Activated T-helper 9 cell treated with anti-CD3 and anti-CD28 coated beads, Interleukin-2, amount 50 U/mL, for 16 hours (primary cell): ENCODE results near the gene MYMX.

Experiments used
- DNase-seq: peaks from one replicate; pipeline ENCODE4 v3.0.0-alpha.2; 2020; ENCODE audit warnings: low read depth

The MYMX gene

DNA sequence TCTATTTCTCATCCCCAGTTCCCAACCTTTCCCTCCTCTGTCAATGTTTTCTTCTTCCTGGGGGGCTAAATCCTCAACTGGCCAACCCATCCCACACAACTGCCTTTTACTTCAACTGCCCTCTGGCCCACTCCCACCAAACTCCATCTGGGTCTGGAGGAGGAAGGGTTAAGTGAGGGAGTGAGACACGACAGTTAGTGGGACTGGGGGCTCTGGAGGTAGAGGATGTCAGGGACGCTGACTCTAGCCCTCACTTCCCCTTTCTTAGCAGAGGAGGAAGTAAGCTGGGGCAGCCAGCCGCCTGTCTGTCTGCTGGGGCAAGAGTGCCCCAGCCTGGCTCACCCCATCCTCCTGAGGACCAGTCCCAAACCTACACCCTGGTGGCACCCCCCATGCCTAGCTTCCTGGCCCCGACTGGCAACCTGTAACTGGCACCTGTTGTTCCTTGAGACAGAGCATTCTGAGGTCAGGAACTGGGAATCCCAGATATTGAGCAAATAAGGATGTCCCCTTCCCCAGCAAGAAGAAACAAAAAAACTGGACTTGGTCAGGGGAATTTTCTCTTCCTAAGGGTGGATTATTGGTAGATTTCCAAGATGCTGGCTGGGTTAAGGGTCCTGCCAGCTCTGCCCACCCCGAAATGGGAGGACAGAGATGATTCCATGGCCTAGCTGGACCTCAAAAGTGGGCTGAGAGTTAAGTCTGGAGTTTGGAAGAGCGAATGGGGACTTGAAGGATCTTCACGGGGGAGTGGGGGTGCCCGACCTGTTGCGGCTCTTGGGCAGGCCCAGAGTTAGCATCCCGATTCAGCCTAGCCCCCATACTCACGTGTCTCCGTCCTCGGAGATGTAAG lies 47.7 kb downstream of the MYMX start:
- no peak for DNase-seq

DNA sequence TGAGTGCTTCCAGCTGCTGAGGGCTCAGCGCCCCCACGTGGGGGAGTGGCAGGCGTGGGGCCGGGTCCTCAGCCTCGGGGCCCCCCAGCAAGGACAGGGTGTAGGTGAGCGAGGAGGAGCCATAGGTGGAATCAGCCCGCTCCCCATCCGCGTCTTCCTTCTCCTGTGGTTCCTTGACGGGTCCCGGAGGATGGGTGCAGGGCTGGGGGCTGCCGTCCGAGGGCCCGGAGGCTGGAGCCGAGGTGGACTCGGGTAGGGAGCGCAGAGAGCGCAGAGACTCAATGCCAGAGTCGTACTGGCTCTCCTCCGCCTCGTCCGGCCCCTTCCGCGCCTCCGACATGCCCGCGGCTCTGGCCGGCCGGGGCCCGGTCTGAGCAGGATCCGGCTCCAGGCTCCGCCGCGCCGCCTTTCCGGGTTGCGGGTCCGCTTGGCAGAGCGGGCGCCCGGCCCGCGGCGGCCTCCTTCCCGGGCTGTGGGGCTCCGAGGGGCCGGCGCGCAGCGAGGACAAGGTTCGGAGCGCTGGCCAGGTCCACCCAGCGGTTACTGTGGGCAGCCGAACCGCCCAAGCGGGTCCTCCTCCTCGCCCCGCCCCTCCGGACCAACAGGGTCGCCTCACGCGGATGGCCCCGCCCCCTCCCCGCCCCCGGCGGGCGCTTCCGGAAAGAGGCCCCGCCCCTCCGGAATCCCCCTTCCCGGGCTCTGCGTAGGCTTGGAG lies 48.4 kb downstream of the MYMX start, which contains the start of gene NFKBIE:
Gene NFKBIE (minus strand): TSS at position 545 of the 715 bp plus-strand sequence. CDS start 205 bp downstream, at position 340.
- peak; percentile 97 for DNase-seq

DNA sequence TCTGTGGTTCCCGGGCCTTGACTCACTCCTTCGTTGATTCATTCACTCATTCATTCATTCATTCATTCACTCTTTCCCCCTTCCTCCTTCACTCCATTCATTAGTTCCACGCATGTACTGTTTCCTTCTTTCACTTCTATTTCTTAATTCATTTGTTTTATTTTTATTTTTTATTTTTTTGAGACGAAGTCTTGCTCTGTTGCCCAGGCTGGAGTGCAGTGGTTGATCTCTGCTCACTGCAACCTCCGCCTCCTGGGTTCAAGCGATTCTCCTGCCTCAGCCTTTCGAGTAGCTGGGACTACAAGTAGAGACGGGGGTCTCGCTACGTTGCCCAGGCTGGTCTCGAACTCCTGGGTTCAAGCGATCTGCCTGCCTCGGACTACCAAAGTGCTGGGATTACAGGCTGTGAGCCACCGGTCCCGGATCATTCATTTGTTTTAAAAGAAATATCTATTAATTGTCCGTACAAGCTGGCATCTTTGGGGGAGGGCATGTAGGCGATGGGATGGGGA lies 49.1 kb downstream of the MYMX start:
- no peak for DNase-seq

DNA sequence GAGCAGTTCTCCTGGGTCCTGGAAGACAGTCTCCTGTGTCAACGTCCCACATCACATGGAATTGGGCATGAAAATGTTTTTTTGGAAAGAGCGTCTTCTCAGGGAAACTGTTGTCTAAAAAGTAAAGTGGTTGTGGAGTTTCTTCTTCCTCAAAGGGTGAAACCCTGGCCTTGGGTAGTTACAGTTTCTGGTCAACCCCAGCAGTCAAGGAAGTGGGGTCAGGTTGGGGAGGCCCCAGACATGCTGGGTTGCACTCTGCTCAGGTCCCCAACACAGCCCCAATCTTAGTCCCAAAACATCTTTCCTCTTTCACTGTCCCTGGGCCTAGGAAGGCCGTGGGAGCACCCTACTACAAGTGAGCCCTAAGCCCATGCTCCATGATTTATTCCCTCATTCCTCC lies 49.6 kb downstream of the MYMX start:
- DNase-seq: no peak

DNA sequence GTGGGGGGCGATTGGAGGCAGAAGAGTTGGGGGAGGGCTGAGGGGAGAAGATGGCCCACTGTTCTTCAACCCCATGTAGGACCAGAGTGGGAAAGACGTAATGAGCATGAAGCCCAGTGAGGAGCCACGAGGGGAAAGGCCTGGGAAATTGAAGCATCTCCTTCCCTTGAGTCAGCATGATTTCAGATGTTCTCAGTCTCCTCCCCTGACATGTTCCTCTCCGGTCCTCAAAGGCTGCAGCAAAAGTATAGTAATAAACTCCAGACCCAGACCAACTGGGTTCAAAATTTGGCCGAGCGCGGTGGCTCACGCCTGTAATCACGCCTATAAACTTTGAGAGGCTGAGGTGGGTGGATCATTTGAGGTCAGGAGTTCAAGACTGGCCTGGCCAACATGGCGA lies 50.5 kb downstream of the MYMX start:
- no peak for DNase-seq
